Thyroid gland (tissue), 4 donors: Measurements from ENCODE around the gene PIGU.

Experiments used
- POLR2A ChIP-seq, 2 donors: fragments of 450-650 bp; IDR thresholded peaks; one replicate each; pipeline ENCODE4 v1.6.1; 2017; ENCODE audit warnings: antibody characterized with exemption in 2 of 2, mild to moderate bottlenecking in 2 of 2, moderate library complexity in 1 of 2
- TF ChIP-seq, protein P1 (sequence below), 6 experiments: fragments of 200-600 bp in 3 of 6; fragments of 450-650 bp in 3 of 6; sonication (generic) in 3 of 6; IDR thresholded peaks; one replicate each; pipeline ENCODE4 v1.5.1; 2016 to 2019; ENCODE audit warnings: antibody characterized with exemption in 6 of 6, mild to moderate bottlenecking in 2 of 6, inconsistent platforms in 1 of 6, moderate library complexity in 1 of 6

DNA sequence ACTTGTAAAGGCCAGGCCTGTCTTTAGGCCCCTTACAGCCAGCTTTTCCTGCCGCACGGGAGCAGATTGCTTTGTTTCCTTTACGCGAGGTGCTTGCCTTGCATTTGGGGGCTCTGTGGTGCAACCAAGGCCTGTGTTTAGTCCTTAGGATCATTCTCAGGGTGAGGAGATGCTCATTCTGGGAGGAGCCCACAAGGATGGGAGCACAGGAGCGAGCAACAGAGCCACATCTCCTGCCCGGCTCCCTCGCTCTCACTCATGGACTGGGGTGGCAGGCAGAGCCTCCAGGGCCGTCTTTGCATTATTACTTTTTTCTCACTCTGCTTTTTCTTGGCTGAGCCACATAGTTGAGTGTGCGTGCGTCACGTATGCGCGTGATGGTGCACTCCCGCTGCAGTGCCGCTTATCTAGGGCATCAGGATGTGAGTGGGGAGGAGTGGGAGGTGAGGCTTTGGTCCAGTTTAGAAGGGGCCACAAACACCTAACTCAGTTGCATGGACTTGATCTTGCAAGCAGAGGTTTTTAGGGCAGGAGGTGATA lies 141.5 kb downstream of the PIGU start:
- TF ChIP-seq, protein P1, sequence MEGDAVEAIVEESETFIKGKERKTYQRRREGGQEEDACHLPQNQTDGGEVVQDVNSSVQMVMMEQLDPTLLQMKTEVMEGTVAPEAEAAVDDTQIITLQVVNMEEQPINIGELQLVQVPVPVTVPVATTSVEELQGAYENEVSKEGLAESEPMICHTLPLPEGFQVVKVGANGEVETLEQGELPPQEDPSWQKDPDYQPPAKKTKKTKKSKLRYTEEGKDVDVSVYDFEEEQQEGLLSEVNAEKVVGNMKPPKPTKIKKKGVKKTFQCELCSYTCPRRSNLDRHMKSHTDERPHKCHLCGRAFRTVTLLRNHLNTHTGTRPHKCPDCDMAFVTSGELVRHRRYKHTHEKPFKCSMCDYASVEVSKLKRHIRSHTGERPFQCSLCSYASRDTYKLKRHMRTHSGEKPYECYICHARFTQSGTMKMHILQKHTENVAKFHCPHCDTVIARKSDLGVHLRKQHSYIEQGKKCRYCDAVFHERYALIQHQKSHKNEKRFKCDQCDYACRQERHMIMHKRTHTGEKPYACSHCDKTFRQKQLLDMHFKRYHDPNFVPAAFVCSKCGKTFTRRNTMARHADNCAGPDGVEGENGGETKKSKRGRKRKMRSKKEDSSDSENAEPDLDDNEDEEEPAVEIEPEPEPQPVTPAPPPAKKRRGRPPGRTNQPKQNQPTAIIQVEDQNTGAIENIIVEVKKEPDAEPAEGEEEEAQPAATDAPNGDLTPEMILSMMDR (IDR thresholded peaks at IDR 0.05): no peak
- no peak for TF ChIP-seq POLR2A (IDR thresholded peaks at IDR 0.05)
